Kidney (tissue), 14 donors: ENCODE results near the gene INHA. TPM values are rescaled to one million over a fixed set of nuclear protein-coding genes. Genes with fewer than 3 reads are reported as not detected.

Source experiments
- DNase-seq, 5 donors: peaks; one replicate each; pipeline ENCODE4 v3.0.0-alpha.2; 2013 to 2020
- FAIRE-seq: peaks from 2 replicates; lab custom pipeline; 2012; peaks lifted over from hg19 to GRCh38; lab: Jason Lieb, UNC
- H3K27ac ChIP-seq, 2 donors: one replicate each; pipeline ENCODE4 v1.7.0; 2013; ENCODE audit warnings: low read depth in 2 of 2, low read length in 2 of 2, inconsistent platforms in 1 of 2
- H3K27me3 ChIP-seq: one replicate; pipeline ENCODE4 v1.7.1; 2013; ENCODE audit warnings: low read length, inconsistent platforms; ENCODE audit not compliant: control insufficient read depth, insufficient read depth
- H3K36me3 ChIP-seq, 3 donors: one replicate each; pipeline versions ENCODE4 v1.7.0 to v1.7.1; 2013; ENCODE audit warnings: low read length in 3 of 3, control low read depth in 1 of 3, inconsistent platforms in 1 of 3; ENCODE audit not compliant: insufficient read depth in 3 of 3, control insufficient read depth in 2 of 3
- H3K4me1 ChIP-seq, 3 donors: one replicate each; pipeline versions ENCODE4 v1.7.0 to v1.7.1; 2013; ENCODE audit warnings: low read length in 3 of 3, inconsistent platforms in 1 of 3, low read depth in 1 of 3; ENCODE audit not compliant: control insufficient read depth in 2 of 3, insufficient read depth in 2 of 3
- H3K4me3 ChIP-seq, 3 donors: one replicate each; pipeline versions ENCODE4 v1.7.0 to v1.8.1; 2013; ENCODE audit warnings: low read length in 3 of 3, control low read depth in 1 of 3, inconsistent platforms in 1 of 3
- H3K9ac ChIP-seq, 3 donors: one replicate each; pipeline versions ENCODE4 v1.7.0 to v1.7.1; 2013; ENCODE audit warnings: low read length in 3 of 3, control low read depth in 1 of 3, inconsistent platforms in 1 of 3
- H3K9me3 ChIP-seq, 3 donors: one replicate each; pipeline versions ENCODE4 v1.7.0 to v1.7.1; 2013; ENCODE audit warnings: low read length in 3 of 3, control low read depth in 1 of 3, inconsistent platforms in 1 of 3; ENCODE audit not compliant: control insufficient read depth in 2 of 3, insufficient read depth in 1 of 3
- CTCF ChIP-seq: IDR thresholded peaks from 3 replicates; pipeline ENCODE4 v1.5.1; 2012; ENCODE audit warnings: mild to moderate bottlenecking, moderate library complexity, borderline replicate concordance; ENCODE audit not compliant: insufficient read depth; ENCODE audit errors: extremely low read depth
- intact Hi-C: fragments of 100-400 bp; cut with DNase I; formaldehyde crosslinking; loops from one replicate; pipeline ENCODE4 v1.11.1; 2022
- polyA plus RNA-seq: library from polyadenylated mRNA; stranded (reverse); fragments of 350-450 nt; fragmentation: Illumina TruSeq; extraction: RNeasy Lipid Tissue Mini Kit (QIAGEN cat#74804); gene quantifications from one replicate; pipeline ENCODE4 v1.2.3, GENCODE V29; 2014; ENCODE audit warnings: low read depth, low replicate concordance; ENCODE audit not compliant: insufficient read depth
- total RNA-seq: library from RNA; stranded (reverse); fragmentation: NEBNext Ultra II Directional; extraction: Animal tissue kit (Norgen Biotek cat#: 25700); gene quantifications from one replicate; pipeline ENCODE4 v1.2.1, GENCODE V29; 2021
- donor health status: control.
- donor health status: control.
- donor health status: control.
- donor health status: control.
- donor health status: control.
- donor health status: DM: yes; HTN: yes; CAD: no.
- donor health status: Normal renal cell carcinoma (clear cell type).

INHA gene
- total and polyA plus RNA-seq, 2 donors from 2014 or later: 1.2 to 2.5 TPM

GRCh38 chr2:219548990-219549389 lies 23.1 kb upstream of the INHA start:
- no peak for FAIRE-seq

GRCh38 chr2:219549619-219550018 lies 22.5 kb upstream of the INHA start:
- intact Hi-C loops: no loop called here
- FAIRE-seq: no peak

More at GRCh38 chr2:219548990-219549389, 23.1 kb upstream of the INHA start:
- Histone ChIP-seq H3K4me1 (peaks cover 0 to 19% (median 0%) of the 10 kb centered on the region in 3 donors), H3K27ac (no peak overlapping the region), H3K9ac (no peak overlapping the region), H3K4me3 (no peak overlapping the region), H3K27me3 (no peaks in the 10 kb centered on the region), H3K36me3 (no peaks in the 10 kb centered on the region), H3K9me3 (no peaks in the 10 kb centered on the region)
- no peak for TF ChIP-seq CTCF
- intact Hi-C loops: no loop called here
- DNase-seq: peak in 1 of 5 donors; percentile 36

GRCh38 chr2:219551441-219552381 lies 20.4 kb upstream of the INHA start:
- FAIRE-seq (no peak), DNase-seq (peak in 3 of 5 donors; percentile 31 to 83 (median 79))
- TF ChIP-seq CTCF: no peak
- Histone ChIP-seq H3K4me1 (peaks cover 0 to 12% (median 0%) of the 10 kb centered on the region in 3 donors), H3K9me3 (no peaks in the 10 kb centered on the region), H3K27ac (no peak overlapping the region), H3K4me3 (peak overlapping the region in 2 of 3 donors; percentile 38 to 57), H3K27me3 (no peaks in the 10 kb centered on the region), H3K36me3 (no peaks in the 10 kb centered on the region), H3K9ac (no peak overlapping the region)
- intact Hi-C loops: no loop called here

More at GRCh38 chr2:219549619-219550018, 22.5 kb upstream of the INHA start:
- Histone ChIP-seq H3K27me3 (no peaks in the 10 kb centered on the region), H3K27ac (no peak overlapping the region), H3K4me3 (no peak overlapping the region), H3K4me1 (peaks cover 0 to 13% (median 0%) of the 10 kb centered on the region in 3 donors), H3K9ac (no peak overlapping the region), H3K36me3 (no peaks in the 10 kb centered on the region), H3K9me3 (no peaks in the 10 kb centered on the region)
- TF ChIP-seq CTCF: no peak
- DNase-seq: no peak
